Neuronal stem cell (in vitro differentiated cells): ENCODE data around the gene DTNB.

Experiments used
- DNase-seq: peaks from one replicate; pipeline ENCODE4 v3.0.0-alpha.2; 2013; ENCODE audit warnings: low spot score
- H2AFZ ChIP-seq: one replicate; pipeline ENCODE4 v1.6.1; 2013; ENCODE audit warnings: mild to moderate bottlenecking, low read length, inconsistent platforms
- H2AK5ac ChIP-seq: 2 replicates; pipeline ENCODE4 v1.6.1; 2013; ENCODE audit warnings: low read depth, mild to moderate bottlenecking, inconsistent platforms, low read length, moderate library complexity, mixed read lengths
- H2BK120ac ChIP-seq: 2 replicates; pipeline ENCODE4 v1.6.1; 2013; ENCODE audit warnings: low read depth, mild to moderate bottlenecking, inconsistent platforms, low read length, moderate library complexity, mixed read lengths
- H2BK12ac ChIP-seq: one replicate; pipeline ENCODE4 v1.6.1; 2013; ENCODE audit warnings: low read length, inconsistent platforms
- H2BK15ac ChIP-seq: 2 replicates; pipeline ENCODE4 v1.6.1; 2013; ENCODE audit warnings: mild to moderate bottlenecking, low read length, inconsistent platforms, mixed read lengths
- H2BK5ac ChIP-seq: one replicate; pipeline ENCODE4 v1.6.1; 2013; ENCODE audit warnings: inconsistent platforms, mild to moderate bottlenecking, low read length, moderate library complexity
- H3K14ac ChIP-seq: one replicate; pipeline ENCODE4 v1.6.1; 2013; ENCODE audit warnings: low read length, inconsistent platforms
- H3K18ac ChIP-seq: 2 replicates; pipeline ENCODE4 v1.6.1; 2013; ENCODE audit warnings: low read length, inconsistent platforms
- H3K23ac ChIP-seq: 2 replicates; pipeline ENCODE4 v1.6.1; 2013; ENCODE audit warnings: low read depth, mild to moderate bottlenecking, mixed read lengths, low read length, inconsistent platforms; ENCODE audit not compliant: poor library complexity
- H3K27ac ChIP-seq: replicated peaks from 3 replicates; pipeline ENCODE4 v1.5.1; 2013; ENCODE audit warnings: low read length, inconsistent platforms
- H3K27me3 ChIP-seq, 3 experiments: 2 replicates each; pipeline ENCODE4 v1.6.1; 2013; ENCODE audit warnings: low read length in 3 of 3, mild to moderate bottlenecking in 2 of 3, inconsistent platforms in 1 of 3, low read depth in 1 of 3, mixed read lengths in 1 of 3, moderate library complexity in 1 of 3; ENCODE audit not compliant: control insufficient read depth in 3 of 3, insufficient read depth in 3 of 3
- H3K36me3 ChIP-seq, 2 donors: replicated peaks in 1 of 2; 2 replicates each; pipeline ENCODE4 v1.6.1; 2013; ENCODE audit warnings: low read length in 2 of 2; ENCODE audit not compliant: control insufficient read depth in 2 of 2, insufficient read depth in 2 of 2
- H3K4ac ChIP-seq: 2 replicates; pipeline ENCODE4 v1.6.1; 2013; ENCODE audit warnings: inconsistent platforms, mild to moderate bottlenecking, low read length, moderate library complexity
- H3K4me1 ChIP-seq, 2 donors: 1 replicate in 1 of 2; 2 replicates in 1 of 2; pipeline ENCODE4 v1.6.1; 2013; ENCODE audit warnings: low read length in 2 of 2, low read depth in 1 of 2; ENCODE audit not compliant: control insufficient read depth in 2 of 2, insufficient read depth in 1 of 2
- H3K4me2 ChIP-seq: one replicate; pipeline ENCODE4 v1.6.1; 2013; ENCODE audit warnings: mild to moderate bottlenecking, low read length, inconsistent platforms; ENCODE audit not compliant: insufficient read depth, poor library complexity, severe bottlenecking
- H3K4me3 ChIP-seq, 2 donors: 2 replicates each; pipeline ENCODE4 v1.5.1; 2013; ENCODE audit warnings: low read length in 2 of 2, mild to moderate bottlenecking in 2 of 2, inconsistent platforms in 1 of 2, moderate library complexity in 1 of 2
- H3K79me1 ChIP-seq: one replicate; pipeline ENCODE4 v1.6.1; 2013; ENCODE audit warnings: low read depth, mild to moderate bottlenecking, inconsistent platforms, low read length, moderate library complexity
- H3K9ac ChIP-seq: one replicate; pipeline ENCODE4 v1.6.1; 2013; ENCODE audit warnings: mild to moderate bottlenecking, low read depth, low read length, inconsistent platforms; ENCODE audit not compliant: poor library complexity
- H3K9me3 ChIP-seq, 2 donors: replicated peaks in 1 of 2; 2 replicates each; pipeline versions ENCODE3 to v1.6.1; 2013; ENCODE audit warnings: low read length in 2 of 2, mild to moderate bottlenecking in 2 of 2, inconsistent platforms in 1 of 2, low read depth in 1 of 2, mixed read lengths in 1 of 2, moderate library complexity in 1 of 2; ENCODE audit not compliant: control insufficient read depth in 2 of 2, insufficient read depth in 1 of 2
- H4K8ac ChIP-seq: one replicate; pipeline ENCODE4 v1.6.1; 2013; ENCODE audit warnings: low read depth, mild to moderate bottlenecking, inconsistent platforms, low read length, moderate library complexity
- H4K91ac ChIP-seq: one replicate; pipeline ENCODE4 v1.6.1; 2013; ENCODE audit warnings: low read length, low read depth, mild to moderate bottlenecking, inconsistent platforms; ENCODE audit not compliant: poor library complexity
- WGBS, 2 donors: extraction: QIAGEN DNeasy Blood & Tissue Kit; methylation state at CpG; one replicate each; pipeline ENCODE4 v1.1.7; 2013; ENCODE audit warnings: missing lambda C conversion rate in 2 of 2, mixed read lengths in 1 of 2; ENCODE audit not compliant: insufficient read length in 2 of 2, insufficient replicate concordance in 1 of 2; ENCODE audit errors: extremely low coverage in 2 of 2; 5-methylcytosine and 5-hydroxymethylcytosine counted together

The DTNB gene

GRCh38 chr2:25586726-25587144 is 86.6 kb downstream of the DTNB start:
- H3K4me2 ChIP-seq = no peak overlapping the region
- H2AFZ ChIP-seq = no peak overlapping the region
- peaks cover 3 to 8% of the 10 kb centered on the region in 2 donors for H3K4me1 ChIP-seq
- H2BK12ac ChIP-seq = no peak overlapping the region
- no peak overlapping the region for H2BK5ac ChIP-seq
- H2BK15ac ChIP-seq = no peak overlapping the region
- H3K27ac ChIP-seq = no peak overlapping the region
- H4K91ac ChIP-seq = no peak overlapping the region
- peaks cover 0 to 6% of the 10 kb centered on the region in 2 donors for H3K9me3 ChIP-seq
- no peak overlapping the region for H3K14ac ChIP-seq
- H3K79me1 ChIP-seq = no peaks in the 10 kb centered on the region
- DNase-seq = no peak
- no peak overlapping the region for H3K4ac ChIP-seq
- H3K18ac ChIP-seq = no peak overlapping the region
- peaks cover 0 to 2% of the 10 kb centered on the region in 2 donors for H3K36me3 ChIP-seq
- no peak overlapping the region for H2AK5ac ChIP-seq
- H3K27me3 ChIP-seq = no peaks in the 10 kb centered on the region
- H3K4me3 ChIP-seq = no peak overlapping the region
- H3K9ac ChIP-seq = no peak overlapping the region
- no peak overlapping the region for H2BK120ac ChIP-seq
- H3K23ac ChIP-seq = no peak overlapping the region
- H4K8ac ChIP-seq = no peak overlapping the region
- WGBS, 2 donors = no CpG with 5 or more reads among the region's 4 CpGs

GRCh38 chr2:25585189-25585588 is 88.2 kb downstream of the DTNB start:
- no peak overlapping the region for H3K4me3 ChIP-seq
- no CpG with 5 or more reads among the region's 3 CpGs for WGBS, 2 donors
- H3K14ac ChIP-seq = no peak overlapping the region
- H2BK12ac ChIP-seq = no peak overlapping the region
- no peaks in the 10 kb centered on the region for H3K27me3 ChIP-seq
- H3K23ac ChIP-seq = no peak overlapping the region
- no peak overlapping the region for H2BK5ac ChIP-seq
- H3K36me3 ChIP-seq = peaks cover 0 to 2% of the 10 kb centered on the region in 2 donors
- H2AK5ac ChIP-seq = no peak overlapping the region
- no peak overlapping the region for H4K91ac ChIP-seq
- H2AFZ ChIP-seq = no peak overlapping the region
- H3K79me1 ChIP-seq = no peaks in the 10 kb centered on the region
- H2BK120ac ChIP-seq = no peak overlapping the region
- H2BK15ac ChIP-seq = no peak overlapping the region
- DNase-seq = no peak
- no peak overlapping the region for H3K9ac ChIP-seq
- H3K4me2 ChIP-seq = no peak overlapping the region
- H3K4me1 ChIP-seq = peaks cover 3 to 6% of the 10 kb centered on the region in 2 donors
- no peak overlapping the region for H3K4ac ChIP-seq
- H3K18ac ChIP-seq = no peak overlapping the region
- H3K27ac ChIP-seq = no peak overlapping the region
- peaks cover 0 to 2% of the 10 kb centered on the region in 2 donors for H3K9me3 ChIP-seq
- H4K8ac ChIP-seq = no peak overlapping the region

GRCh38 chr2:25582077-25582830 is 91.1 kb downstream of the DTNB start:
- no peak overlapping the region for H3K14ac ChIP-seq
- no peak overlapping the region for H2BK12ac ChIP-seq
- no peak overlapping the region for H3K4ac ChIP-seq

GRCh38 chr2:25576596-25576995 is 96.8 kb downstream of the DTNB start:
- Histone ChIP-seq H4K91ac (no peak overlapping the region), H3K79me1 (peaks cover 2% of the 10 kb centered on the region), H2AFZ (no peak overlapping the region), H3K36me3 (peaks cover 2 to 9% of the 10 kb centered on the region in 2 donors), H4K8ac (no peak overlapping the region), H3K4me3 (peak overlapping the region in 1 of 2 donors; percentile 64), H3K4me2 (no peak overlapping the region), H2BK5ac (no peak overlapping the region), H3K9me3 (peaks cover 0 to 2% of the 10 kb centered on the region in 2 donors), H3K4me1 (no peaks in the 10 kb centered on the region), H3K18ac (no peak overlapping the region), H3K27me3 (no peaks in the 10 kb centered on the region), H3K14ac (peak overlapping the region; percentile 71), H3K23ac (no peak overlapping the region), H3K27ac (no peak overlapping the region), H2BK15ac (no peak overlapping the region), H3K4ac (no peak overlapping the region), H2BK120ac (no peak overlapping the region), H2AK5ac (no peak overlapping the region), H3K9ac (peak overlapping the region; percentile 70), H2BK12ac (no peak overlapping the region)
- DNase-seq = no peak
- WGBS, 2 donors = no CpG with 5 or more reads among the region's 7 CpGs

More at GRCh38 chr2:25582077-25582830, 91.1 kb downstream of the DTNB start:
- no peak for DNase-seq
- Histone ChIP-seq H3K23ac (no peak overlapping the region), H3K4me3 (no peak overlapping the region), H3K27me3 (no peaks in the 10 kb centered on the region), H2BK5ac (no peak overlapping the region), H3K4me2 (no peak overlapping the region), H3K9ac (no peak overlapping the region), H4K91ac (no peak overlapping the region), H3K79me1 (no peaks in the 10 kb centered on the region), H3K27ac (no peak overlapping the region), H3K9me3 (no peaks in the 10 kb centered on the region), H2BK15ac (no peak overlapping the region), H3K36me3 (peaks cover 0 to 5% of the 10 kb centered on the region in 2 donors), H4K8ac (no peak overlapping the region), H3K18ac (no peak overlapping the region), H2BK120ac (no peak overlapping the region), H3K4me1 (peaks cover under 1 to 3% of the 10 kb centered on the region in 2 donors), H2AFZ (no peak overlapping the region), H2AK5ac (no peak overlapping the region)
- no CpG with 5 or more reads among the region's 10 CpGs for WGBS, 2 donors
